Measurements from ENCODE around the gene SMC3. TPM values are rescaled to one million over a fixed set of nuclear protein-coding genes. Genes with fewer than 3 reads are reported as not detected.

SMC3 gene
- total RNA-seq, 1 donor from 2014 or later: 8.5 TPM

DNA sequence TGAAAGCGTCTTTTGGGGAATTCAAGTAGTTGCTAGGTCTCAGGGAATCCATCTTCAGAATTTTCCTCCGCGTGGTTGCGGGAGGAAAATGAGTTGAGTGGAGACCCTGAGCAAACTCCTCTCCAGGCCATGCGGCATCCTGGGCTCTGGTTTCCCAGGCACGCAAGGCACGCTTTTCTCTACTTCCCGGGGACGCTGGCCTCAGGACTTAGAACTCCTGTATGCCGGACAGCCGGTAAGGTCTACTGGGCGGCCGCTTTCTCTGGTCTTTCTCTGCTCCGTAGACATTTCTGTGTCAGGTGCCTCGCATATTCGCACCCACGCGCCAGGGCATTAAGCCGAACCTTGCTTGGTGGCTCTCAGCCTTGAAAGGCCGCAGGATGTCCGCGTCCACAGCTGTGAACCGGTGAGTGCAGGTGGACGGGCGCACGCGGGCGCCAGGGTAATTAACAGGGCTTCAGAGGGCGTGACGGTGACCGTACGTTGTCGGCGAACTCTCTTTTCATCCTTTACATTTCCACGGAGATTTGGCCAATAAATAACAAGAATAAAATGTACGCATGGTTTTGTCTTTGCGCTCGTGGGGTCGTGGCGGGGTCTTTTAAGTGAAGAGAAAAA, 75.6 kb downstream of the SMC3 start:
- ATAC-seq (peak; percentile 44), DNase-seq (ENCODE audit: low spot score) (no peak)

DNA sequence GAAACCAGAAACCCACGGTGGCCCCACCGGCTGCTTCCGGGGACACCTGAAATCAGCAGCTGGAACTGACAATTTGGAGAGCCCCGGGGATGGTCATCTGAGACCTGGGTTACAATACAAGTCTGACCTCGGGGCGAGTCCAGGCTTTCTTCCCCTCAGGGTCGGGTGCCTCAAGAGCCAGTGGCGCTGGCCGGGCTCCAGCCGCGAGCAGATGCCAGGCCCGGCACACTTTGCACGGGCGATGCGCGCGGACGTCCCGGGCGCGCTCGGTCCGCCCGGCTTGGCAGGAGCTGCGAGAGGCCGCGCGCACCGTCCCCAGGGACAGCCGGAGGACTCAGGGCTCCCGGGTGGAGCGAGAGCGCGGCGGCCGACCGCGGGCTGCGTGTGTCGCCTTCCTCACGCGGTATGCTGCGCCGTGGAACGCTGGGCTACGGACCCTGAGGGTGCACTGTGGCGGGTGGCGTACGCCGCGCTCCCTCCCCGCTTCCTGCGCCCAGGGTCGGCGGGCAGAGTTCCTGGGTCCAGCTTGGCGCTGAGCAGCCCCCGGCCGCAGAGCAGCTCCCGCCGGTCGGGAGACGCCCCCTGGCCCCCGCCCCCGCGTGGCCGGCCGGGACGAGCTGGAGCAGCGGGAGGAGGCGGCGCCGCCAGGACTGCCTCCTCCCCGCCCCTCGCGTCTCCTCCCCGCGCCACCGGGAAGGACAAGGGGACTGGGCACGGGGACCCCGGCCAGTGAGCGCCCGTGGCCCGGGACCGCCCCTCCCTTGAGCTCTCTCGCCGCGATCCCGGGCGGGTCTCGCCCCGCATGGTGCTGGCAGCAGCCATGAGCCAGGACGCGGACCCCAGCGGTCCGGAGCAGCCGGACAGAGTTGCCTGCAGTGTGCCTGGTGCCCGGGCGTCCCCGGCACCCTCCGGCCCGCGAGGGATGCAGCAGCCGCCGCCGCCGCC, 76.4 kb downstream of the SMC3 start, which contains the start of gene RBM20:
Gene RBM20, plus strand, starts transcription at position 684 of the 945 bp plus-strand sequence. Its CDS starts 119 bp downstream, at position 803.
- ATAC-seq (peak; percentile 93), DNase-seq (ENCODE audit: low spot score) (peak; percentile 57)

DNA sequence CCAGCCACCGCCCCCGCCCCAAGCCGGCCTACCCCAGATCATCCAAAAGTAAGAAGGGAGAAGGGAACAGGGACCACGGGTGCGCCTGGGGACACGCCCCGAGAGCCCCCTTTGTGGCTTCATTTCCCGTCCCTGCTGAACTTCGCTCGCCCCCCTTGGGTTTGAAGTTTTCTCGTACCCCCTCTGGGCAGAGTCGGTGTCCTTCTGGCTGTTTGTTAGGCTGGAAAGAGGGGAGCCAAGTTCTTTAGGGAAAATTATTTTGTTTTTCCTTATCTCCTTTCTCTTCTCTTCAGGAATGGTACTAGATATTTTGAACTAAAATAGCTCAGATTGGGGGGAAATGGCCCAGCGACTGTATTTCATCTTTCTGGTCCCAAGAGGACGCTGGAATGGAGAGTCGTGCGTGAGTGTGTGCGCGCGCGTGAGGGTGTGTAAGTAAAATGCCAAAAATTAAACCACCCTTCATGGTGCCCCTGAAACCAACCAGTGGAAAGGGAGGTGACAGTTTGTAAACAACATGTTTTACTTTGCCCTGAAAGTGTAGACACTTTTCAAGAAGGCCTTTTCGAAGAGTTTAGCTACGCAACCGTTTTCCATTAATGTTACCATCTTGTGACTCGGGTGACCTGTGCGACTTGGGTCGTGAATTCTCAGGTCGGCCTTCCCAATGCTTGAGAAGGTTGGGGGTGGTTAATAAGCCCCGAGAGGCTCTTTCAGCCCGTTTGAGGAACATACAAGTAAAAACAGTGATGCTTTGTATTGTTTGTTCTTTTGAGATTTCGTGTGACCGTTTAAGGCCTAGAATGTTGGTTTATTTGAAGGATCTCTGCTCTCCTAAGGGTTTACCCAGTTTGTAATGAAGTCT, 77.3 kb downstream of the SMC3 start:
- no peak for ATAC-seq
- DNase-seq (ENCODE audit: low spot score): no peak

DNA sequence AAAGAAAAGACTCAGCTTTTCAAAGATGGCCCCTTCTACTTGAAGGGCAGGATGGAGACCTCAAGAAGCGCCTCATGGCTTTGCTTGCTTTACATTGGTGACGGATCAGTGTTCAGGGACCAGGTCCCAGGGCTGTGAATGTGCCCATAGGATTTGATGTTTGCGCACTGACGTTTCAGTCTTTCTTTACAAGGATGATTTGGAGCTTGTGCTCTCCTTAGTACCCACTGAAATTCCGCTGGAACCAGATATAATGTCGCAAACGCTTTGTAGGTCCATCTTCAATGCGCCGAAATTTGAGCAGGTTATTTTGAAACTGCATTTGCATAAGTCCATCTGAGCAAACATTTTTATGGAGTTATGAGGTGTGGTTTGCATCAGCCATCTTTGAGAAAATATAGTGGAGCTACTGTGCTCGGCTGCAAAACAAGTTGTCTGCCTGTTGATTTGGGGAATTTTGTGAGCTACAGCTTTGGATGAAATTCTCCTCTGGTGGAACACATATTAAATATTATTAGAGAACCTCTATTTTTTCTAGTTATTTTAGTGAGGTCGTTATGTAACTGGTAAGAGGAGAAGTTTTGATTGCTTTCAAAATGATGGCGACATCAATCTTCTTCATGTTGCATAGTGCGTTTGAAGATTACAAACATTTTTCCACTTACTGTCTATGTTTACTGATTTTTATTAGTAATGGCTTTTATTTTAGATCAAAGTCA, 79.1 kb downstream of the SMC3 start:
- ATAC-seq: no peak
- DNase-seq (ENCODE audit: low spot score): no peak

DNA sequence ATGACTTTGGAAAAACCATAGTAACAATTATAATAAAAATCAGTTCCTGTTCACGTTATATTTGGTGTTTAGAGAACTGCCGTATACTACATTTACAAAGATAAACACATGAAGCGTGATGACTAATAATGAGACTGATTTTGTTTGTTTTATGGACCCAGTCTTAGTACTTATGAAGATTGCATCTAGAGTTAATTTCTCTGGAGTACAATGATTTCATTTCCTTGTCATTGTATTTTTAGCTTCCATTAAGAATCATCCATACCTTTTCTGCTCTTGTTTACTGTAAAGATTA, 79.6 kb downstream of the SMC3 start:
- ATAC-seq (no peak), DNase-seq (ENCODE audit: low spot score) (no peak)

DNA sequence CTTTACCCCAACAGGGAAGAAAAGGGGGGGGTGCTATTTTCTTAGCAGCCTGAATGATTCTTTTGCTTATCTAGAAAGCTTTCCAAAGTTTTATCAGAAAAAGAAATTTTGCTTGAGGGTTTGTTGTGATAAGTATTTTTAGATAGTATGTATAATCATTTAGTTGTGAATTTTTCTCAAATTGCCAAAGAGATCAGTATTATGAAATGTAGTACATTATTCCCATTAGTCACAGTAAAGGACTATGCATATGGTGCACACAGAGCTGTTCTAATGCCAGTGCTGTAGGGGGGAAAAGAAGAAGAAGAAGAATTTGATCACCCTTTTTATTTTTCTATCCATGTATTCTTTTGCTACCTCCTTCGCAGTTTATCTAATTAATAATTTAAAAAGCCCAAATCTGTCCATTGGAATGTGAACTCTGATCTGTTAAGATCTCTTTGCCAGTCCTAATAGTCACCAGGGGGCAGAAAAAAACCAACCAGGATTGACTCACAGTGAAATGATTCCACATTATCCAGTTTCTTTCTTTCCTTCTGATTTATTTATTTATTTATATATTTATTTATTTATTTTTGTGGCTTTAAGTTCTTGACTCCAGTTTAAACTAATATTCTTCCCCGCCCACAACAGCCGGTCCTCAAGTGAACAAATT, 81.3 kb downstream of the SMC3 start:
- ATAC-seq: peak; percentile 33
- no peak for DNase-seq (ENCODE audit: low spot score)

DNA sequence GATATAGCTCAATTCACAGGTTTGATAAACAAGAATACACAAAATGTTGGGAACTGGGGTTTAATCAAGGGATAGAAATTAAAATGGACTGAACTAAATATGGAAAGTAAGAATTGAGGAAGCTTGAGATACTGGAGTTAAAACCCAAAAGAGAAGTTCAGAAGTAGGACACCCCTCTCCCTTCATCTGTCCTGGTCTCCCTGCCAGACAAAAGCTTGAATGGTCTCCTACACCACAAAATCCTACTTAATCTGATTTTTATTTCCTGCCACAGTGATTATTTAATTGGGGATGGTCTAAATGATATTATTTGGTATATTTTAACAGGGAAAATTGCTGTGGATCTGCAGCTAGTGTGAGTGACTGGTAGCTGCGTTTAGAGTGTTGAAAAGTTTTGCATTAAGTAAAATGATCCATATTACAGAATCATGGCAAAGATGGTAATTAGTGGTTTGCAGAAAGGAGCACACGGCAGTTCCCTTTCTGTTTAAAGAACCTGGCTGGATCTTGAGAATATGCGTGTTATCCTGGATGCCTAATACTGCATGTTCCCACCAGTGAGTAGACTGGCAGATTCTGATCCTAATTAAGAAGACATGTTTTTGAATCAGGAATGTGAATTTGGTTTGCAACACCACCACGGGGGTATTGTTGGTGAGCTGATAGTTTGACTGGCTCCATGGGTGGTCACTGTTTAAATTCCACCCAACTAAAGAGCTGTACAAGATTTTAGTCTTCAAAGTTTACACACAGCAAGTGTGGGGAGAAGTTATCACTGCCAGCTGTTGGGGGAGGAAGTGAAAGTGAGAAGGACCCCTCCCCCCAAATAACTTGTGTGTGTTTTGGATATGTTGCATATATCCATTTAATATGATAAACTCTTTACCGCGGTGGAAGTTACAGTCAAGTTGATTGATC, 82.1 kb downstream of the SMC3 start:
- DNase-seq (ENCODE audit: low spot score): no peak
- no peak for ATAC-seq

DNA sequence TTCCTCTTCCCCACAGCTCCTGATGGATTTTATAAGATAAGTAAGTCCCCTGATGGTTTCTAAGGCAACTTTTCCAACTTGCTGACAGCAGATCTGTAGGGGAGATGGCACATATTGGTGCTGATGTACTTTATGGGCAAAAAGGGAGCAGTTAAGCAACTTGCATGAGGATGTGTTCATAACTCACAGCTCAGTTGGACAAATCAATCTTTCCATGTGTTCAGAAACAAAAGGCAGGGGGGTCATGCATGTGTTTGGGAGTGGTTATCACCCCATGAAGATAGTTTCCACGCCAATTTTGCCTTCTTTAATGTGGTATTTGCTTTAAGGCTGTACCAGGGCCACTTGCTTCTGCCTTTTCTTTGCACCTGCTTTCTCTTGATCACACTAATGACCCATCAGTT, 82.8 kb downstream of the SMC3 start:
- no peak for ATAC-seq

DNA sequence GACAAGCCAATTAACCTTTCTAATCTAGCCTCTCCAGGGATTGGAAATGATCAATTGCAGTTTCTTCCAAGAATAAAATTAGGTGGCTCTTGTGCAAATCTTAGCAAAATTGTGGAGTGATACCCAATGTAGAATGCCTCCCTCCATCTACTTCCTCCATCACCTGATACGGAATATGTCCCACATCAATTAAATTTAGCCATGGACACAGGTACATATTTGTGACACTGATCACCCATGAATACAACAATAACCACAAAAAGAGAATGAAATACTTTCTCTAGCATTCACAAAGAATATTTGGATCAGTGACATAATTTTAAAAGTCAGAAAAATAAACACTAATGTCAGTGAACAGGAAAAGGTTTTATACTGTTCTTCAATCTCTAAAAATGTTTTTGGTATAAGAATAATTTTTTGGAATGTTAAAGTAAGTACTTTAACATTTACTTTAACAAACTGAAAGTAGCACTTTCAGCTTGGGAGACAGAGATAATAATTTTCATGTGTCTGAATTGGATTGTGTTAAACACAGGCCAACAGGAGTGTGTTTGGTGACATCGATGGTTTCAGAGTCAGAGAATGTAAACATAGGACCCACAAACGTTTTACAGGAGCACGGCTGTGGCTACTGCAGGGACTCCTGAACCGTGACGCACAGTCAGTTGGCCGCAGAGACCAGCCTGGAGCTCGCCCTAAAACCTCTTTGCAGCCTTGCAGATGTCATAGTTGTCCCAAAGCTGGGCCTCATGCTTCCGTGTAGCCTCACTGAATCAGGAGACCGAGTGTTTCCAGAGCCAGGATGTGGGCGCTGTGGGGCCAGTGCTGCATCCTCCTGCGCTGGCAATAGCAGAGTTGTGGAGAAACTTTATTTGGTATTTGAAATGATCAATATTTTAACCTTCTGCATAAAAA, 83.8 kb downstream of the SMC3 start:
- no peak for ATAC-seq
- no peak for DNase-seq (ENCODE audit: low spot score)

More for the DNA sequence above, 82.8 kb downstream of the SMC3 start:
- DNase-seq (ENCODE audit: low spot score): no peak

DNA sequence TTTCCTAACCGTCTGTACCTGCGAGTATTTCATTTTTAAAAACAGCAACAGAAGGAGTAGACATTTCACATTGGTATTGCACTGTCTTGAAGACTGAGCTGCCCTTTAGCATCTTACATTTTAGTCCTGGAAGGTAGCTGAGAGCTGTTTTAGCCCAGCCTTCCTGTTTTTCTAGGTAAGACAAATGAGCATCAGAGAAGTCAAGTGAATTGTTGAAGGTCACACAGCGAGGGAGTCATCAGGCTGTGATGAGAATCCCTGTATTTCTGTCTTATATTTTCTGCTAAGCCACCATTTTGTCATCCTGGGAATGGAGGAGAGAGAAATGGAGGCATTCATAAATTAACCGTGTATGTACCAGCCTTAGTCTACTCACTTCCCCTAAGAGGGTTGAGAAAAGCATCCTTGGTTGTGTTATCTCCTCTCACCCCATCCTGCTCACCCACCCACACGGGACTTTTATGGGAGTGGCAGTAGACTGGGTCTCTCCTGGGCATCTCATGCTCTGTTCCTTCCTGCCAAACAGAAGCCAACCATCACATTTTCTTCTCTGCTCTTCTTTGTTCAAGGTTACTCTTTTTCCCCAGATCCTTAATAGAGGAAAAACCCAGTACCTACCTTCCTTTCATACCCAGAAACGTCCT, 85.1 kb downstream of the SMC3 start:
- ATAC-seq (no peak), DNase-seq (ENCODE audit: low spot score) (no peak)

Other genes starting within 250 kb of the SMC3 start
- gene DUSP5, start 69.8 kb upstream of the SMC3 start, total RNA-seq: 3.8 TPM
- 0.33 TPM for gene RBM20, start 76.6 kb downstream of the SMC3 start, total RNA-seq